Occipital lobe (tissue), 2 donors: ENCODE results near the gene LBX2. TPM values are rescaled to one million over a fixed set of nuclear protein-coding genes. Genes with fewer than 3 reads are reported as not detected.

ENCODE experiments used
- DNase-seq: peaks from one replicate; lab custom pipeline; 2025; lab: John Stamatoyannopoulos, UW
- total RNA-seq: library from RNA; depleted of rRNA; stranded (reverse); fragments of >200 nt; gene quantifications from one replicate; pipeline ENCODE4 v1.2.3, GENCODE V29; 2014

Gene LBX2
- total RNA-seq, 1 donor from 2014 or later, result not detected

DNA sequence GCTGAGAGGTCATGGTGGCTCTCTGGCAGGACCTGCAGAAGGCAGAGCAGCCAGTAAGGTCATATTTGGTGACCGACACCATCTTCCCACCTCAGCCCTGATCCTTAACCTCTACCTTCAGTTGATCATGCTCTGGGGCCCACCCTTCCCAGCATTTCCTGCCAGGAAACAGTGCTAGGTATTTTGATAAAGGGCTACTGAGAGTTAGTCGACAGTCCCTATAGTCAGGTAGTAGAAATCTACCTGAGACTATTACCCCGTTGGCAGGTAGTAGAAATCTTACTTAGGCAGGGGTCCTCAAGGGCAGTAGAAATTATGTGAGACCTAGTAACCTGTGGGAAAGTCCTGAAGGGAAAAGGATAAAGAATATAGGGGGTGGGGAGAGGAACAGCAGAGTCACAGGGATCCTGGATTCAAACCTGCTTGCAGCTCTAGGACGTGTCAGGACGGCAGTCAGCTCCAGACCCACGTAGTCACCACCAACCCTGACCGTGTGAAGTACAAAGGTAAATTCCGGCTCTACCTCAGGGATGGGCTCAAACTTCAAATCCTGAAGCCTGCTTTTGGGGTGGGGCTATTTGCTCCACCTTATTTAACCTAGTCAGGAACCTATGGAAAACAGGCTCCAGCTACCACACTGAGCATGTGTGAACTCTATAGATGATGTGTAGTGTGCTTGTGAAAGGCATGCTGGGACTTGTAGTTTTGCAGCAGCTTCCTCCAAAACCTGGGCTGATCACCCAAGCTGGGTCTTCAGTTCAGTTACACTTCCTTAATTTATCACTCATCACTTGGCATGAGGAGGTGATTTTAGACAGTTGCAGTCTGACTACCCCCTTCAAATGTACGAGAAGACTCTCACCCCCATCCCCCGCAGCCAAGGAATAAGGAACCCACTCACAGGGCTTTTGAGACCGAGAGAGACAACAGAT lies 26.6 kb upstream of the LBX2 start, which contains the start of gene DQX1:
TSS of gene DQX1 (minus strand) at position 515 of the 932 bp plus-strand sequence. CDS start at position 13, 502 bp downstream.
- no peak for DNase-seq

- no peak for DNase-seq
These were observed 25.7 kb upstream of the LBX2 start for GRCh38 chr2:74524955-74525716.

GRCh38 chr2:74524005-74524404 lies 24.6 kb upstream of the LBX2 start:
- DNase-seq, result no peak

- no peak for DNase-seq
These were observed 23.1 kb upstream of the LBX2 start for GRCh38 chr2:74522516-74522915.

DNA sequence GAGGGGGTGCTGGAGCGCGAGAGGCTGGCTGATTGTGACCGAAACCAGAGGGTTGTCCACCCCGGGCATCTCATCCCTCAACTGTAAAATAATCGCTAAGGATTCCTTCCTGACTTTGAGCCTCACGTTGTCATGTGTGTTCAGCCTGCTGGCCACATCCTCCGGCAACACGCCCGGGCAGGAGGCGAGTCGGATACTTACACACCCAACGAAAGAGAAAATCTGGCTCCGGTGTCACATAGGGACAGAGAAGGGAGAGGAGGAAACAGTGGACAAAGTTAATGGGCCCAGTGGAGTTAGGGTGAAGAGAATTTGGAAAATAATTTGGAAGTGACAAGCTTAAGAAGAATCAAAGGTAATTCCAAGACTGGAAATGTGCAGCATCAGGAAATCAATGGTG lies 17.2 kb upstream of the LBX2 start:
- DNase-seq, result no peak

GRCh38 chr2:74515981-74516633 lies 16.7 kb upstream of the LBX2 start:
- DNase-seq, result no peak

DNA sequence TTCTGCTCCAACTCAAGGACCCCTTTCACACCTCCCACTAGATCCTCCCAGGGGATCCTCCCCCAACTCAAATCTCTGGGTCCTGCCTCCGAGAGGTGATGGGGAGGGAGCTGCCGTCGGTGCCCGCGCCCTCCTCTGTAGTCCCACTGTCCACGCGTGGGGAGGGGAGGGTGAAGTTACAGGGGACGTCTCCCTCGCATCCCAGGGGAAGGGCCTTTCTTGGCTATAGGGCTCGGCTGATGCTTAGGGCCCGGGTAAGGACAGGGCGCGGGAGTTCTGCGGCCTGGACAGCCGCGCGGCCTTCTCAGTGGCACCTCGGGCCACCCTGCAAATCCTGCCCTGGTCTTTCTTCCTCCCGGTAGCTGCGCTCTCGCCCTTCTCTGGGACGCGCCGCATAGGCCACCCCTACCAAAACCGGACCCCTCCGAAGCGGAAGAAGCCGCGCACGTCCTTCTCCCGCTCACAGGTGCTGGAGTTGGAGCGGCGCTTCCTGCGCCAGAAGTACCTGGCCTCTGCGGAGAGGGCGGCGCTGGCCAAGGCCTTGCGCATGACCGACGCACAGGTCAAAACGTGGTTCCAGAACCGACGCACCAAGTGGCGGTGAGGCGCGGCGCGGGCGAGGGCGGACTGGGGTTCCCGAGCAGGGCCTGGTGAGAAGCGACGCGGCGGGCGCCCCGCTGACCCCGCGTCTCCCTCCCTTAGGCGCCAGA lies 16.0 kb upstream of the LBX2 start:
- DNase-seq, result no peak

DNA sequence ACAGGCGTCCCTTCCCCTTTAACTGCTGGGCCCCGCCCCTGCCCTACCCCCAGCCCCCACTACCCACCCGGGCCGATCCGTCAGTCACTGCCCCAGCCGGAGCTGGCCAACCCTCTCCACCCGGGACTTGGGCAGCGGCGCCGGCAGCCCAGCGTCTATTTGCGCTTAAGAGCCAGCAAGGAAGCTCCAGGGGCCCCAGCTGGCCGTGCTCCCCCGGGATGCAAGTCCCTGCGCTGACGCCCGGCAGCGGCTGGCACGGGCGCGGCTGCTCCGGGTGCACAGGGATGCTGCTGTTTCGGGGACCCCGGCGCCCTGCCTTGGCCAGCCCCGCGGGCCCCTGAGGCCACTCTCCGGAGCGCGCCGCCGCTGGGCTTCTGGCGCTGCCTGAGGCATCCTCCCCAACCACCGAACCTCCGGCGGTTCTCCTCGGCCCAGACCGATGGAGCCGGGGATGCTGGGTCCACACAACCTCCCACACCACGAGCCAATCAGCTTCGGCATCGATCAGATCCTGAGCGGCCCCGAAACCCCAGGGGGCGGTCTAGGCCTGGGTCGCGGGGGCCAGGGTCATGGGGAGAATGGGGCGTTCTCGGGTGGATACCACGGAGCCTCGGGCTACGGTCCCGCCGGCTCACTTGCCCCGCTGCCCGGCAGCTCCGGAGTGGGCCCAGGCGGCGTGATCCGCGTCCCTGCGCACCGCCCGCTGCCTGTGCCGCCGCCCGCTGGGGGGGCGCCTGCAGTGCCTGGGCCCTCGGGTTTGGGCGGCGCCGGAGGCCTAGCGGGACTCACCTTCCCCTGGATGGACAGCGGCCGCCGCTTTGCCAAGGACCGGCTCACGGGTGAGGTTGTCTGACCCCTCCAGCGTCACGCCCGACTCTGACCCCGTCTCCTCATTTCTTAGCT lies 15.2 kb upstream of the LBX2 start, which contains the start of gene TLX2:
TSS of gene TLX2 (plus strand) at position 83 of the 903 bp plus-strand sequence. CDS start at position 440, 357 bp downstream.
- DNase-seq, result no peak

DNA sequence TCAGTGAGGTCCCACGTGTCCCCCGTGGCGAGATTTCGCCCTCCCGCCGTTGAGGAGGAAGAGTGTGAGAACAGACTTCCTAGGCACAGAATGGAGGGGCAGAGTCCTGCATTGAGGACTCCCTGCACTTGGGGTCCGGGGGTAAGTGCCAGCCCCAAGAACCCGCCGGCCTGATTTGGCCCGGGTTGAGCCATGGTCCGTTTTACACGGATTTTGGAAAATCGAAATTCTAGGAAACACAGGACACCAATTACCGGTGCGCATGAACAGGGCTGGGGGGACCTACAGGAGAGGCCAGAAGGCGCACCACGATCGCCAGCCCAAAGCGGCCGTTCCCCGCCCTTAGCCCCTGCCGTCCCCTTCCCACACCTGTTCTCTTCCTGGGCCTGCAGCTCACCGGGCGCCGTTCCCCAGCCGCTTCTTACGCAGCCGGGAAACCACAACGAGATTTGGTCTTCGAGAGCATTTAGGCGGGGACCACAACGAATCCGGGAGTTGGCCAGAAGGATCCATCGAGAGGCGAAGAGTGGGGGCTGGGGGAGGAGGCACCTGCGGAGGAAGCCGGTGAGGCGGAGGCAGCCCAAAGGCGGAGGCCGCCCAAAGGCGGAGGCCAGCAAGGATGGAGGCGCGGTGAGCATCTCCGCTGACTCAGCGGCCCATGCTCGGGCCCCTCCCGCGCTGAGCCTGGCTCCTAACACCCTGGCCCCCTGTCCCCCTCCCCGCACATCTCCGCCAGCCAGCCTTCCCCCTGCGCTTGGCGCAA lies 14.4 kb upstream of the LBX2 start:
- DNase-seq, result no peak

- DNase-seq, result no peak
These were observed 13.6 kb upstream of the LBX2 start for GRCh38 chr2:74512744-74513604.

DNA sequence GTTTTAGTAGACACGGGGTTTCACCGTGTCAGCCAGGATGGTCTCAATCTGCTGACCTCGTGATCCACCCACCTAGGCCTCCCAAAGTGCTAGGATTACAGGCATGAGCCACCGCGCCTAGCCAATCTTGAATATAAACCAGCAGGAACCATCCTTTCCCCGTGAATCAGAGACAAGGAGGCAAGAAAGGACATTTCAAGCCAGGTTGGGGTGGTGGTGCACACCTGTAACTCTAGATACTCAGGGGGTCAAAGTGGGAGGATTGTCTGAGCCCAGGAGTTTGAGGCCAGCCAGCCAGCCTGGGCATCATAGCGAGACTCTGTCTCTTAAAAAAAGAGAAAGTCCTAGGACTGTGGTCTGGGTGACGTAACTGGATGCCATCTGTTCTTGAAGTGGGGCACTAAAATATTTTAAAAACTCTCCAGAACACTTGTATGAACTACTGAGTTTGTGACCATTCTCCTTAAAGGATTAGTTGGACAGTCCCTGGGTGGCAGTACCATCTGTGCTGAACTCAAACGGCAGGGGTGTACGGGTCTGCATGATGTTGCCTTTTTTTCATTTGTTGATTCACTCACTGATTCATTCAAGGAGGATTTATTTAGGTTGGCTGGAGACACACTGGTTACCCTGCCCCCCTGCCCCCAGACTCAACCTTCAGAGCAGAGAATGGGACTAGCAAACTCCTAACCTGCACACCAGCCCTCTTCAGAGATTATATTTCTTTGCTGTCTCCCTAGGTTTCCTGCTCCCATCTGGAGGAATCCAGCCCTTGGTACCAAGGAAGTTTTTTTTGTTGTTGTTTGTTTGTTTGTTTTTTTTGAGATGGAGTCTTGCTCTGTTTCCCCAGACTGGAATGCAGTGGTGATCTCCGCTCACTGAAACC lies 11.9 kb upstream of the LBX2 start:
- DNase-seq, result no peak

DNA sequence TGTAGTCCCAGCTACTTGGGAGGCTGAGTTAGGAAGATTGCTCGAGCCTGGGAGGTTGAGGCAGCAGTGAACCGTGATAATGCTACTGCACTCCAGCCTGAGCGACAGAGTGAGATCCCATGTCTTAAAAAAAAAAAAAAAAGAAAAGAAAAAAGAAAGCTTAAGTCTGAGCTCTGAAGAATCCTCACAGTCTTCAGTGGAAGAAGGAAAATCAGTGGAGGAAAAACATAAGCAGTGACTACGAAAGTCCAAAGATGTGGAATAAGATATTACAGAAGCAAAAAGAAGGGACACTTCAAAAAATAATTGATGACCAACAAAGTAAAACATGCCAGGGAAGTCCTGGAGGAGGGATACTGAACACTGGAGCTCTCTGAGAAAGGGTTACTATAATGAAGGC lies 10.9 kb upstream of the LBX2 start:
- DNase-seq, result no peak

GRCh38 chr2:74507926-74508520 lies 8.6 kb upstream of the LBX2 start:
- no peak for DNase-seq

- DNase-seq, result peak; percentile 94
These were observed 7.9 kb upstream of the LBX2 start, which contains the start of gene PCGF1 for GRCh38 chr2:74507145-74507925. Gene PCGF1, minus strand, starts transcription at chr2:74507695. Its CDS starts 27 bp downstream, at chr2:74507668.

GRCh38 chr2:74505448-74506246 lies 6.2 kb upstream of the LBX2 start:
- no peak for DNase-seq
